Prostate gland (tissue), 2 donors: ENCODE data around the gene RPS3A. TPM values are rescaled to one million over a fixed set of nuclear protein-coding genes. Genes with fewer than 3 reads are reported as not detected.
"Not testable (repeated sequence)": the region's sequence is repeated elsewhere in the genome, so short reads cannot be mapped to it uniquely, and the experiment has no call there.

Experiments used
- DNase-seq: peaks from one replicate; pipeline ENCODE4 v3.0.0-alpha.2; 2019; ENCODE audit warnings: low spot score
- H3K27ac ChIP-seq, 2 donors: fragments of 200-600 bp; sonication (generic); 2 replicates each; pipeline ENCODE4 v1.5.1; 2017 to 2019
- H3K27me3 ChIP-seq: fragments of 200-600 bp; sonication (generic); replicated peaks from 2 replicates; pipeline ENCODE4 v1.5.1; 2019; ENCODE audit not compliant: insufficient read depth
- H3K36me3 ChIP-seq, 2 donors: fragments of 200-600 bp; sonication (generic); 1 replicate in 1 of 2; 2 replicates in 1 of 2; pipeline versions ENCODE4 v1.5.1 to v1.8.1; 2017 to 2019
- H3K4me1 ChIP-seq: fragments of 200-600 bp; sonication (generic); replicated peaks from 2 replicates; pipeline ENCODE4 v1.5.1; 2019
- H3K4me3 ChIP-seq, 2 donors: fragments of 200-600 bp; sonication (generic); 2 replicates each; pipeline ENCODE4 v1.5.1; 2017 to 2019
- H3K9me3 ChIP-seq: fragments of 200-600 bp; sonication (generic); 2 replicates; pipeline ENCODE4 v1.5.1; 2017
- CTCF ChIP-seq, 4 experiments: fragments of 200-600 bp in 2 of 4; fragments of 450-650 bp in 2 of 4; sonication (generic) in 2 of 4; IDR thresholded peaks; 1 replicate in 3 of 4; 2 replicates in 1 of 4; pipeline ENCODE4 v1.5.1; 2016 to 2019; ENCODE audit warnings: antibody characterized with exemption in 4 of 4, mild to moderate bottlenecking in 2 of 4, moderate library complexity in 2 of 4
- POLR2A ChIP-seq: fragments of 450-650 bp; IDR thresholded peaks from one replicate; pipeline ENCODE4 v1.6.1; 2016; ENCODE audit warnings: antibody characterized with exemption, mild to moderate bottlenecking
- POLR2AphosphoS5 ChIP-seq: sonication (generic); formaldehyde crosslinking; IDR thresholded peaks from one replicate; pipeline ENCODE4 v1.6.1; 2017; ENCODE audit warnings: antibody characterized with exemption
- WGBS: methylation state at CpG from one replicate; pipeline ENCODE4 v1.1.5; 2018; 5-methylcytosine and 5-hydroxymethylcytosine counted together
- intact Hi-C: fragments of 100-400 bp; cut with DNase I; formaldehyde crosslinking; loops from one replicate; pipeline ENCODE4 v1.14.2; 2022
- total RNA-seq, 2 donors: library from RNA; depleted of rRNA; stranded (reverse); fragments of >200 nt; gene quantifications; one replicate each; pipeline ENCODE4 v1.1.0, GENCODE V29; 2016

Gene RPS3A
- total RNA-seq, 2 donors from 2014 or later = 1,494 to 4,548 TPM

GRCh38 chr4:151074416-151074916 lies 25.0 kb upstream of the RPS3A start:
- no peaks in the 10 kb centered on the region for H3K36me3 ChIP-seq

GRCh38 chr4:151077978-151078377 lies 21.4 kb upstream of the RPS3A start:
- H3K36me3 ChIP-seq, H3K27me3 ChIP-seq, H3K9me3 ChIP-seq, DNase-seq, H3K4me3 ChIP-seq, intact Hi-C loops, H3K4me1 ChIP-seq, H3K27ac ChIP-seq: not testable (repeated sequence)
- WGBS = 80% methylated on average over 2 of the region's 2 CpGs

More at GRCh38 chr4:151074416-151074916, 25.0 kb upstream of the RPS3A start:
- TF ChIP-seq POLR2AphosphoS5 = no peak
- no peak for TF ChIP-seq POLR2A
- TF ChIP-seq CTCF (IDR thresholded peaks at IDR 0.05) = no peak
- no peaks in the 10 kb centered on the region for H3K9me3 ChIP-seq
- H3K4me1 ChIP-seq = no peaks in the 10 kb centered on the region
- H3K4me3 ChIP-seq = no peak overlapping the region
- intact Hi-C loops = no loop called here
- no peak for DNase-seq
- H3K27me3 ChIP-seq = no peaks in the 10 kb centered on the region
- no peak overlapping the region for H3K27ac ChIP-seq

- Histone ChIP-seq H3K27ac (no peak overlapping the region), H3K4me3 (no peak overlapping the region), H3K27me3 (no peaks in the 10 kb centered on the region), H3K36me3 (no peaks in the 10 kb centered on the region), H3K4me1 (no peaks in the 10 kb centered on the region), H3K9me3 (no peaks in the 10 kb centered on the region)
- no peak for DNase-seq
- no peak for TF ChIP-seq POLR2AphosphoS5
- WGBS = 78% methylated on average over 8 of the region's 8 CpGs
- intact Hi-C loops = no loop called here
Measured at GRCh38 chr4:151087467-151087866, 12.0 kb upstream of the RPS3A start.

- no peaks in the 10 kb centered on the region for H3K36me3 ChIP-seq
- H3K4me3 ChIP-seq = no peak overlapping the region
- no peaks in the 10 kb centered on the region for H3K4me1 ChIP-seq
- intact Hi-C loops = no loop called here
- WGBS = 83% methylated on average over 2 of the region's 2 CpGs
- H3K27ac ChIP-seq = no peak overlapping the region
- DNase-seq = no peak
- H3K9me3 ChIP-seq = no peaks in the 10 kb centered on the region
- TF ChIP-seq POLR2A = no peak
- TF ChIP-seq POLR2AphosphoS5 = no peak
- TF ChIP-seq CTCF (IDR thresholded peaks at IDR 0.05) = no peak
- no peaks in the 10 kb centered on the region for H3K27me3 ChIP-seq
Measured at GRCh38 chr4:151091047-151091446, 8.4 kb upstream of the RPS3A start.

- no peak for TF ChIP-seq POLR2AphosphoS5
- no peak for TF ChIP-seq CTCF (IDR thresholded peaks at IDR 0.05)
- TF ChIP-seq POLR2A = no peak
- no peak for DNase-seq
- Histone ChIP-seq H3K36me3 (no peaks in the 10 kb centered on the region), H3K4me3 (no peak overlapping the region), H3K9me3 (no peaks in the 10 kb centered on the region), H3K27ac (no peak overlapping the region), H3K4me1 (no peaks in the 10 kb centered on the region), H3K27me3 (no peaks in the 10 kb centered on the region)
- intact Hi-C loops = no loop called here
- 85% methylated on average over 3 of the region's 3 CpGs for WGBS
Measured at GRCh38 chr4:151092488-151092887, 6.9 kb upstream of the RPS3A start.

GRCh38 chr4:151093203-151093602 lies 6.2 kb upstream of the RPS3A start:
- Histone ChIP-seq H3K4me1 (no peaks in the 10 kb centered on the region), H3K4me3 (no peak overlapping the region), H3K27ac (no peak overlapping the region), H3K9me3 (no peaks in the 10 kb centered on the region), H3K36me3 (no peaks in the 10 kb centered on the region), H3K27me3 (no peaks in the 10 kb centered on the region)
- WGBS = 64% methylated on average over 3 of the region's 3 CpGs
- no peak for DNase-seq
- intact Hi-C loops = no loop called here
- TF ChIP-seq CTCF (IDR thresholded peaks at IDR 0.05) (no peak), POLR2AphosphoS5 (no peak), POLR2A (no peak)
